Kidney epithelial cell (primary cell): ENCODE data around the gene FGF21. TPM values are rescaled to one million over a fixed set of nuclear protein-coding genes. Genes with fewer than 3 reads are reported as not detected.

Experiments used
- DNase-seq: peaks from one replicate; pipeline ENCODE4 v3.0.0-alpha.2; 2010; ENCODE audit warnings: low read depth
- H3K27me3 ChIP-seq: 2 replicates; pipeline ENCODE4 v1.6.0; 2011; ENCODE audit warnings: low read length; ENCODE audit not compliant: control insufficient read depth, insufficient read depth
- H3K36me3 ChIP-seq: 2 replicates; pipeline ENCODE4 v1.5.1; 2011; ENCODE audit warnings: low read length; ENCODE audit not compliant: control insufficient read depth, insufficient read depth
- H3K4me3 ChIP-seq: 2 replicates; pipeline ENCODE4 v1.5.1; 2011; ENCODE audit warnings: low read depth, mild to moderate bottlenecking, control low read depth, low read length
- CTCF ChIP-seq: IDR thresholded peaks from 2 replicates; pipeline ENCODE4 v1.5.1; 2011; ENCODE audit warnings: mild to moderate bottlenecking, moderate library complexity, low read length, control low read depth, inconsistent platforms; ENCODE audit not compliant: insufficient read depth, poor library complexity, severe bottlenecking
- total RNA-seq: library from RNA; depleted of rRNA; stranded (reverse); fragments of >200 nt; gene quantifications from 2 replicates; pipeline ENCODE4 v1.2.3, GENCODE V29; 2015

The FGF21 gene
- total RNA-seq, 1 donor from 2014 or later = 0.13 TPM

GRCh38 chr19:48806818-48807589, 51.7 kb downstream of the FGF21 start:
- no peaks in the 10 kb centered on the region for H3K27me3 ChIP-seq
- no peak overlapping the region for H3K4me3 ChIP-seq
- no peak for DNase-seq
- H3K36me3 ChIP-seq = peaks cover 2% of the 10 kb centered on the region
- TF ChIP-seq CTCF = no peak

- DNase-seq = no peak
- no peaks in the 10 kb centered on the region for H3K27me3 ChIP-seq
- H3K36me3 ChIP-seq = peaks cover 2% of the 10 kb centered on the region
- no peak overlapping the region for H3K4me3 ChIP-seq
- no peak for TF ChIP-seq CTCF
These were observed 52.4 kb downstream of the FGF21 start for GRCh38 chr19:48807590-48808308.

Other genes starting within 250 kb of the FGF21 start
- gene LMTK3, start 243.7 kb upstream of the FGF21 start, total RNA-seq = 2.3 and 2.9 TPM in 2 replicates
- 0.48 and 0.50 TPM in 2 replicates for gene SULT2B1, start 203.4 kb upstream of the FGF21 start, total RNA-seq
- gene SPACA4, start 148.8 kb upstream of the FGF21 start, total RNA-seq = not detected in 2 replicates
- 0.25 and 2.3 TPM in 2 replicates for gene FAM83E, start 140.4 kb upstream of the FGF21 start, total RNA-seq
- 2,979 and 3,293 TPM in 2 replicates for gene RPL18, start 136.3 kb upstream of the FGF21 start, total RNA-seq
- gene SPHK2, start 136.0 kb upstream of the FGF21 start, total RNA-seq = 27.9 and 30.3 TPM in 2 replicates
- 1.6 and 3.4 TPM in 2 replicates for gene DBP, start 118.1 kb upstream of the FGF21 start, total RNA-seq
- 1.1 and 1.7 TPM in 2 replicates for gene CA11, start 109.3 kb upstream of the FGF21 start, total RNA-seq
- not detected in 2 replicates for gene NTN5, start 82.5 kb upstream of the FGF21 start, total RNA-seq
- 1.8 and 1.9 TPM in 2 replicates for gene FUT2, start 59.6 kb upstream of the FGF21 start, total RNA-seq
- 1.0 and 1.3 TPM in 2 replicates for gene MAMSTR, start 35.8 kb upstream of the FGF21 start, total RNA-seq
- gene RASIP1, start 14.9 kb upstream of the FGF21 start, total RNA-seq = 3.8 and 4.8 TPM in 2 replicates
- gene IZUMO1, start 8.6 kb upstream of the FGF21 start, total RNA-seq = 0.25 TPM in 1 of 2 replicates, not detected in the other
- gene FUT1, start 2.9 kb upstream of the FGF21 start, total RNA-seq = 10.4 and 12.3 TPM in 2 replicates
- gene BCAT2, start 55.5 kb downstream of the FGF21 start, total RNA-seq = 47.7 and 56.8 TPM in 2 replicates
- gene HSD17B14, start 81.0 kb downstream of the FGF21 start, total RNA-seq = 10.2 and 15.0 TPM in 2 replicates
- gene PLEKHA4, start 113.1 kb downstream of the FGF21 start, total RNA-seq = 10.0 and 11.1 TPM in 2 replicates
- 225 and 233 TPM in 2 replicates for gene PPP1R15A, start 116.9 kb downstream of the FGF21 start, total RNA-seq
- not detected in 2 replicates for gene TULP2, start 143.2 kb downstream of the FGF21 start, total RNA-seq
- gene NUCB1, start 144.8 kb downstream of the FGF21 start, total RNA-seq = 248 and 260 TPM in 2 replicates
- 1.0 and 1.5 TPM in 2 replicates for gene DHDH, start 178.2 kb downstream of the FGF21 start, total RNA-seq
- gene BAX, start 199.4 kb downstream of the FGF21 start, total RNA-seq = 128 and 140 TPM in 2 replicates
- gene FTL, start 209.8 kb downstream of the FGF21 start, total RNA-seq = 2,415 and 2,688 TPM in 2 replicates
- gene GYS1, start 237.8 kb downstream of the FGF21 start, total RNA-seq = 23.1 and 24.8 TPM in 2 replicates
- 174 and 177 TPM in 2 replicates for gene RUVBL2, start 238.4 kb downstream of the FGF21 start, total RNA-seq